Measurements from ENCODE around the gene GRIN2A. TPM values are rescaled to one million over a fixed set of nuclear protein-coding genes. Genes with fewer than 3 reads are reported as not detected.
"Not testable (repeated sequence)": the region's sequence is repeated elsewhere in the genome, so short reads cannot be mapped to it uniquely, and the experiment has no call there.

Gene GRIN2A
- total RNA-seq, 1 donor from 2014 or later, result 1.5 TPM

DNA sequence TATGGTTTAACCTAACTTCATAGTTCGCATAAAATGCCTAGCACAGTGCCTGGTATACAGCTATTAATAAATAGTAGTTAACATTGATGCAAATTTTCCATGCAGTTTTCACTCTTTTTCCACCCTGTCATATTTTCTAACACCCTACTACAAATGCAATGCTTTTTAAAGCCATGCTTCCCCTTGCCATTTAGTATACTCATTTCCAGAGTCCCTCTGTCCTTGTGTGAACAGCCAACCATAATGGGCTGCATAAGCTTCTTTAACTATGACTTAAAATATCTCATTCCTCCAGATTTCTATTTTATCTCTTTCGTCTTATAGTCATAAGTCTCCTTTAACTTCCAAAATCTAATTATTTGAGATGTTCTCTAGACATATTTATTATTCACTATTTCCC is 284.1 kb downstream of the GRIN2A start:
- Mint-ChIP-seq H3K36me3 (ENCODE audit: low read depth) (no peaks in the 10 kb centered on the region), H3K27ac (no peak overlapping the region), H3K27me3 (peaks cover 7% of the 10 kb centered on the region), H3K4me3 (no peak overlapping the region), H3K9me3 (no peaks in the 10 kb centered on the region), H3K4me1 (no peaks in the 10 kb centered on the region)
- TF ChIP-seq, protein P1, sequence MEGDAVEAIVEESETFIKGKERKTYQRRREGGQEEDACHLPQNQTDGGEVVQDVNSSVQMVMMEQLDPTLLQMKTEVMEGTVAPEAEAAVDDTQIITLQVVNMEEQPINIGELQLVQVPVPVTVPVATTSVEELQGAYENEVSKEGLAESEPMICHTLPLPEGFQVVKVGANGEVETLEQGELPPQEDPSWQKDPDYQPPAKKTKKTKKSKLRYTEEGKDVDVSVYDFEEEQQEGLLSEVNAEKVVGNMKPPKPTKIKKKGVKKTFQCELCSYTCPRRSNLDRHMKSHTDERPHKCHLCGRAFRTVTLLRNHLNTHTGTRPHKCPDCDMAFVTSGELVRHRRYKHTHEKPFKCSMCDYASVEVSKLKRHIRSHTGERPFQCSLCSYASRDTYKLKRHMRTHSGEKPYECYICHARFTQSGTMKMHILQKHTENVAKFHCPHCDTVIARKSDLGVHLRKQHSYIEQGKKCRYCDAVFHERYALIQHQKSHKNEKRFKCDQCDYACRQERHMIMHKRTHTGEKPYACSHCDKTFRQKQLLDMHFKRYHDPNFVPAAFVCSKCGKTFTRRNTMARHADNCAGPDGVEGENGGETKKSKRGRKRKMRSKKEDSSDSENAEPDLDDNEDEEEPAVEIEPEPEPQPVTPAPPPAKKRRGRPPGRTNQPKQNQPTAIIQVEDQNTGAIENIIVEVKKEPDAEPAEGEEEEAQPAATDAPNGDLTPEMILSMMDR (IDR thresholded peaks at IDR 0.05), result no peak
- intact Hi-C loops (cut with micrococcal nuclease), result no loop called here
- ATAC-seq (ENCODE audit: low read depth), result no peak
- ChIA-PET CTCF (no interaction called here), POLR2A (no interaction called here)
- no peak for DNase-seq

DNA sequence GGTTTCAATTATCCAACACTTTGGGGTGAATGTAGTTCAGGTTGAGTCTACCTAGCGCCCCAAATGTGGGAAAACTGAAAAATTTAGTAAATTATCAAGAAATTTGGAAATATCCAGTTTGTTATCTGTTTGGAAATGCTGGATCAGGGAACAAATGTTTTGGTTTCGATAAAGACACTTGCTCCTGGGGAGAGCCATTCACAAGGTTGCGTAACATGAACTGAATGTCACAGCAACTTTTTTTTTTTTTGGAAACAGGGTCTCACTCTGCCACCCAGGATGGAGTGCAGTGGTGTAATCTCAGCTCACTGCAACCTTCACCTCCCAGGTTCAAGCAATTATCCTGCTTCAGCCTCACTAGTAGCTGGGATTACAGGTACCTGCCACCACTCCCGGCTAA is 286.4 kb downstream of the GRIN2A start:
- intact Hi-C loops (cut with micrococcal nuclease), result no loop called here
- ATAC-seq (ENCODE audit: low read depth), result no peak
- H3K9me3 Mint-ChIP-seq, result no peaks in the 10 kb centered on the region
- ChIA-PET CTCF (no interaction called here), POLR2A (no interaction called here)
- no peak for DNase-seq
- H3K36me3 Mint-ChIP-seq (ENCODE audit: low read depth), result no peaks in the 10 kb centered on the region
- no peak overlapping the region for H3K4me3 Mint-ChIP-seq
- TF ChIP-seq, protein P1 (IDR thresholded peaks at IDR 0.05), result no peak
- H3K4me1 Mint-ChIP-seq, result no peaks in the 10 kb centered on the region
- H3K27me3 Mint-ChIP-seq, result peaks cover 6% of the 10 kb centered on the region
- no peak overlapping the region for H3K27ac Mint-ChIP-seq

DNA sequence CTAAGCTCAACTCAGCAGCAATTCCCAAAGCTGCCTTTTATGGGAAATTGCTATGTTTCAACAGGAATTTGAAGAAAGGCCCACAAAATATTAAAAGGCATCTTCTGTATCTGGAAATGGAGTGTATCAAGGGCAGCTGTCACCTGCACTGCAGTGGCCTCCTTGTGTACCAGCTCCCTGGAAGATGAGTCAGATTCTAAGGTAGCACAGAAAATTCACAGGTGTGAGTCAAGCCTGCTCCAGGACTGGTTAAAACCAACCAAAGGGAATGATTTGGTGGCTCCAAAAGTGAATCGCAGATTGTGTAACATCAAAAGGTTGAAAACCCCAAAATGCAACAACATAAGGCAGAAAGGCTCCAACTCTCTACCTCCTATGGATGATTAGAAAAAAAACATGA is 296.4 kb downstream of the GRIN2A start:
- DNase-seq (no peak), ATAC-seq (ENCODE audit: low read depth) (no peak)
- ChIA-PET POLR2A (no interaction called here), CTCF (no interaction called here)
- H3K36me3 Mint-ChIP-seq (ENCODE audit: low read depth), result no peaks in the 10 kb centered on the region
- no peak overlapping the region for H3K27ac Mint-ChIP-seq
- H3K4me1 Mint-ChIP-seq, result no peaks in the 10 kb centered on the region
- no peaks in the 10 kb centered on the region for H3K9me3 Mint-ChIP-seq
- peaks cover 2% of the 10 kb centered on the region for H3K27me3 Mint-ChIP-seq
- H3K4me3 Mint-ChIP-seq, result no peak overlapping the region
- TF ChIP-seq, protein P1 (IDR thresholded peaks at IDR 0.05), result no peak
- intact Hi-C loops (cut with micrococcal nuclease), result no loop called here

DNA sequence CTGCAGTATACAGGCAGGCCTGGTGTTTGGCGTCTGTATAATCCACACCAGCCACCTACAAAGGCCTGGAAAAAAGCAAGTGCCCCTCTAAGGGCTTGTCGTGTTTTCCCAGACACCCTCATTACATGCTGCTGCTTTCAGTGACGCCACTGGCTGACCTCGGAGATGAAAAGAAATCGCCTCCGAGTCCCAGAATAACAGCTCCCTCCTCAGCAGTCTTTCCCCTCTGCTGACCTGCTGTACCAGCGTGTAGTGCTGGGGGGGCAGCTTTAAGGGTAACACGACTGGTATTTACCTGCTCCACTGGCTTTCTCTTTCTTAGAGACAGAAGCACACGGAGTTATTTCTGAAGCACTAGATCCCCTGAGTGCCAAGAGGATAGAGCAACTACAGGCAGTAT is 296.8 kb downstream of the GRIN2A start:
- DNase-seq (no peak), ATAC-seq (ENCODE audit: low read depth) (no peak)
- H3K27ac Mint-ChIP-seq, result no peak overlapping the region
- H3K36me3 Mint-ChIP-seq (ENCODE audit: low read depth), result no peaks in the 10 kb centered on the region
- H3K4me1 Mint-ChIP-seq, result no peaks in the 10 kb centered on the region
- intact Hi-C loops (cut with micrococcal nuclease), result no loop called here
- ChIA-PET CTCF (no interaction called here), POLR2A (no interaction called here)
- no peak overlapping the region for H3K4me3 Mint-ChIP-seq
- H3K9me3 Mint-ChIP-seq, result no peaks in the 10 kb centered on the region
- TF ChIP-seq, protein P1 (IDR thresholded peaks at IDR 0.05), result no peak
- H3K27me3 Mint-ChIP-seq, result peaks cover 2% of the 10 kb centered on the region

DNA sequence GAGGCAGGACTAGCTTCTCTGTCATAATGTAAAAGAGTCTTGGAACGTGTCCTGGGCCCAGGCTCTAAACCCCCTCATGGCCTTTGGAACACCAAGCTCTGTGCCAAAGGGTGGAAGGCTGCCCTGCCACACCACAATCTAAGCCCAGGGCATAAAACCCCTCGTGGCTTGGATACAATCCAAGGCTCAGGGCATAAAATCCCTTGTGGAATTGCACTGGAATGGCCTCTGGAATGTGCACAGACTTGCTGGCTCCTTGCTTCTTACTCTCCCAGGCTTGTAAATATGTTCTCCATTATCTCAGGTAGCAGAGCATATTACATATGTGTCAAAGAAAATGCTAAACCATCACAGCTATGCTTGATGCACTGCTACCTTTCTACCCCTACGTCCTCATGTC is 306.2 kb downstream of the GRIN2A start:
- intact Hi-C loops (cut with micrococcal nuclease); H3K9me3 Mint-ChIP-seq; H3K4me1 Mint-ChIP-seq; H3K4me3 Mint-ChIP-seq; CTCF ChIA-PET; DNase-seq; POLR2A ChIA-PET; ATAC-seq (ENCODE audit: low read depth); H3K27me3 Mint-ChIP-seq; H3K27ac Mint-ChIP-seq; H3K36me3 Mint-ChIP-seq (ENCODE audit: low read depth): not testable (repeated sequence)

DNA sequence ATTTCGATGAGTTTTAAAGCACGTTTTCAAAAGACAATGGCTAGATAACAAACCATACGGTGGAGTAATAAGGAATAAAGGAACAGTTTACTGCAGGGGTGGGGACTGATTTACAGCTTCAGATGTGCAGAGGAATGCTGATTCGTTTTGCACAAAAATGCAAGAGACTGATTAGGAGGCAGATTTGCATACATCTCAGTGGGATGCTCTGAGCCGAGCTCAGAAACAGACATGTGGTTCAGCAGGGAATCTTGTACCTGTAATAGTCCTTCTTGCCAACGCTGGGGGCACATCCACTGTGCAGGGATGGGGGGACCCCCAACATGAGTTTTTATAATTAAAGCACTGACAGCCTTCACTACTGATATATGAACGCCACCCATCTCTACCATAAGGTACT is 308.0 kb downstream of the GRIN2A start:
- Mint-ChIP-seq H3K27me3 (peaks cover 8% of the 10 kb centered on the region), H3K4me3 (no peak overlapping the region), H3K36me3 (ENCODE audit: low read depth) (no peaks in the 10 kb centered on the region), H3K27ac (no peak overlapping the region), H3K4me1 (no peaks in the 10 kb centered on the region), H3K9me3 (peaks cover 2% of the 10 kb centered on the region)
- POLR2A ChIA-PET, result no interaction called here
- no peak for ATAC-seq (ENCODE audit: low read depth)
- TF ChIP-seq, protein P1 (IDR thresholded peaks at IDR 0.05), result no peak
- DNase-seq, result no peak
- CTCF ChIA-PET, result no interaction called here
- intact Hi-C loops (cut with micrococcal nuclease), result no loop called here
